ENCODE measurements around the gene ATF6B. TPM values are rescaled to one million over a fixed set of nuclear protein-coding genes. Genes with fewer than 3 reads are reported as not detected.
A peak's percentile ranks its signal among the peaks of the same experiment; 100 is the strongest.

The ATF6B gene
- total and polyA plus RNA-seq, 2 of the 13 experiments (the other 11 are each of a cell fraction or from before 2014, with no cell fraction given): 18.1 to 44.0 TPM

DNA sequence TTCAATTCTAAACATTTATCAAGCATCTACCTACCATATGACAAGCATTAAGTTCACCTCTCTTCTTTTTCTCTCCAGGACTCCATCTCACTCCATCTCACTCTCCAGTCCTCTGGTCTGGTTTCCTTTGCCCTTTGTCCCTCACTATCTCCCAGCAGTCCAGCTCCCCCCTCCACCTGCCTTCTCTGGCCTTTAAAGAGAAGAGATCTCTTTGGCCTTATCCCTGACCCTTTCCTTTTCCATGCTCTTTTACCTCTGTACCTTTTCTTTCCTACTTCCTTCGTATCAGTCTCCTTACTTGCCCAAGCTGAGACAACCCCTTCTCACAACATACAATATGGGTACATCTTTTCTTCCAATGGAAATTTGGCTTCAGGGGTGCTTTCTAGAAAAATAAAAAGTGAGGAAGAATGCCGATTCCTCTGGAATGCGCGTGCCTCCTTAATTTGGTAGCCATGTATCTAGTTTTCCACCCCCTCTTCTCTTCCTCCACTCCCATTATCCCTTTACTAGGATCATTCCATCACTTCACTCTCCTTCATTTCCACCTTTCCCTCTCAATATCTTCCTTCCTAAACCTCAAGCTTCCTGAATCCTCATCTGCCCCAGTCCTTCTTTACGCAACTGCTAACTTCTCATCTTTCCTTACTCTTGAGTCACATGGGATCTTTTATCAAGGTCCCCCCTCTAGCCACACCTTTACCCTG lies 48.6 kb upstream of the ATF6B start (continued):
- TF ChIP-seq ZNF318 (CRISPR knock-in tag; IDR thresholded peaks at IDR 0.05) (no peak), TRAFD1 (CRISPR knock-in tag; IDR thresholded peaks at IDR 0.05; ENCODE audit: borderline replicate concordance) (0 out of 2 replicates have a peak, but pooled peaks have one; percentile 19)

All from HepG2 (cell line).